Liver (tissue), 9 donors: ENCODE measurements around the gene ATL1. TPM values are rescaled to one million over a fixed set of nuclear protein-coding genes. Genes with fewer than 3 reads are reported as not detected.

ENCODE experiments used
- DNase-seq: peaks from one replicate; pipeline ENCODE4 v3.0.0-alpha.2; 2017; ENCODE audit warnings: low spot score
- H3K27ac ChIP-seq, 2 donors: one replicate each; pipeline ENCODE4 v1.7.0; 2013; ENCODE audit warnings: inconsistent platforms in 2 of 2, low read length in 2 of 2, control low read depth in 1 of 2, low read depth in 1 of 2, mild to moderate bottlenecking in 1 of 2
- H3K27me3 ChIP-seq, 4 donors: one replicate each; pipeline versions ENCODE4 v1.6.1 to v1.7.0; 2013; ENCODE audit warnings: low read length in 3 of 4, inconsistent platforms in 1 of 4, mild to moderate bottlenecking in 1 of 4, moderate library complexity in 1 of 4; ENCODE audit not compliant: control insufficient read depth in 4 of 4, insufficient read depth in 4 of 4
- H3K36me3 ChIP-seq, 4 donors: one replicate each; pipeline versions ENCODE4 v1.6.1 to v1.7.0; 2013; ENCODE audit warnings: low read length in 3 of 4, mild to moderate bottlenecking in 3 of 4, low read depth in 1 of 4, moderate library complexity in 1 of 4; ENCODE audit not compliant: control insufficient read depth in 4 of 4, insufficient read depth in 3 of 4
- H3K4me1 ChIP-seq, 4 donors: one replicate each; pipeline versions ENCODE4 v1.6.1 to v1.7.0; 2013; ENCODE audit warnings: low read length in 3 of 4, mild to moderate bottlenecking in 3 of 4, moderate library complexity in 1 of 4; ENCODE audit not compliant: control insufficient read depth in 4 of 4, insufficient read depth in 4 of 4
- H3K4me3 ChIP-seq, 3 donors: one replicate each; pipeline versions ENCODE4 v1.6.1 to v1.7.0; 2013; ENCODE audit warnings: low read length in 3 of 3, control low read depth in 1 of 3, low read depth in 1 of 3, mild to moderate bottlenecking in 1 of 3
- H3K9ac ChIP-seq, 2 donors: one replicate each; pipeline ENCODE4 v1.7.0; 2013; ENCODE audit warnings: low read length in 2 of 2, mild to moderate bottlenecking in 2 of 2, moderate library complexity in 2 of 2, control low read depth in 1 of 2, low read depth in 1 of 2
- H3K9me3 ChIP-seq, 4 donors: one replicate each; pipeline versions ENCODE4 v1.6.1 to v1.7.0; 2013; ENCODE audit warnings: low read length in 3 of 4; ENCODE audit not compliant: control insufficient read depth in 4 of 4
- EGR1 ChIP-seq, 2 donors: IDR thresholded peaks; 2 replicates each; pipeline ENCODE4 v1.6.1; 2016 to 2018; ENCODE audit warnings: antibody characterized with exemption in 2 of 2, low read depth in 2 of 2
- FOXA1 ChIP-seq: IDR thresholded peaks from 2 replicates; pipeline ENCODE4 v1.6.1; 2016; ENCODE audit warnings: antibody characterized with exemption
- GABPA ChIP-seq, 2 donors: IDR thresholded peaks in 1 of 2; conservative IDR thresholded peaks in 1 of 2; 2 replicates each; pipeline ENCODE4 v1.6.1; 2016; ENCODE audit warnings: antibody characterized with exemption in 2 of 2, mild to moderate bottlenecking in 1 of 2, moderate library complexity in 1 of 2
- HNF4A ChIP-seq, 2 donors: conservative IDR thresholded peaks; 2 replicates each; pipeline ENCODE4 v1.6.1; 2016; ENCODE audit warnings: antibody characterized with exemption in 2 of 2, mild to moderate bottlenecking in 2 of 2
- JUND ChIP-seq, 2 donors: IDR thresholded peaks; 2 replicates each; pipeline ENCODE4 v1.6.1; 2016; ENCODE audit warnings: antibody characterized with exemption in 2 of 2
- NR2F2 ChIP-seq: IDR thresholded peaks from 2 replicates; pipeline ENCODE4 v1.6.1; 2016; ENCODE audit warnings: antibody characterized with exemption
- RAD21 ChIP-seq, 2 donors: IDR thresholded peaks; 2 replicates each; pipeline ENCODE4 v1.6.1; 2016; ENCODE audit warnings: antibody characterized with exemption in 2 of 2, mild to moderate bottlenecking in 2 of 2
- SP1 ChIP-seq: IDR thresholded peaks from 2 replicates; pipeline ENCODE4 v1.6.1; 2018; ENCODE audit warnings: antibody characterized with exemption, mild to moderate bottlenecking
- TAF1 ChIP-seq: conservative IDR thresholded peaks from 2 replicates; pipeline ENCODE4 v1.6.1; 2016; ENCODE audit warnings: antibody characterized with exemption, mild to moderate bottlenecking
- YY1 ChIP-seq: IDR thresholded peaks from 2 replicates; pipeline ENCODE4 v1.6.1; 2016; ENCODE audit warnings: antibody characterized with exemption, mild to moderate bottlenecking
- WGBS: extraction: QIAGEN DNeasy Blood & Tissue Kit; methylation state at CpG from one replicate; pipeline ENCODE4 v1.1.7; 2013; 5-methylcytosine and 5-hydroxymethylcytosine counted together
- polyA plus RNA-seq, 2 donors: library from polyadenylated mRNA; stranded (reverse) in 1 of 2; unstranded in 1 of 2; fragments of 200-250 nt in 1 of 2; fragments of >200 nt in 1 of 2; fragmentation: Nextera tagmentation in 1 of 2; extraction: Ambion mirVana in 1 of 2; gene quantifications; one replicate each; pipeline versions ENCODE4 v1.2.1 to v1.2.3, GENCODE V29; 2013 to 2015
- total RNA-seq, 2 donors: library from RNA; depleted of rRNA; stranded (reverse); fragments of >200 nt; gene quantifications; one replicate each; pipeline ENCODE4 v1.2.3, GENCODE V29; 2014
- TF ChIP-seq, protein P1 (sequence below): IDR thresholded peaks from 2 replicates; pipeline ENCODE4 v1.6.1; 2016; ENCODE audit warnings: antibody characterized with exemption
- TF ChIP-seq, protein P2 (sequence below): IDR thresholded peaks from 2 replicates; pipeline ENCODE4 v1.6.1; 2016; ENCODE audit warnings: antibody characterized with exemption, mild to moderate bottlenecking
- TF ChIP-seq, protein P3 (sequence below): IDR thresholded peaks from 2 replicates; pipeline ENCODE4 v1.6.1; 2016; ENCODE audit warnings: antibody characterized with exemption
- TF ChIP-seq, protein P4 (sequence below): IDR thresholded peaks from 2 replicates; pipeline ENCODE4 v1.6.1; 2016; ENCODE audit warnings: antibody characterized with exemption
- donor health status: healthy.
- donor health status: healthy.
- donor health status: healthy.
- donor health status: healthy.
- donor health status: healthy.

The ATL1 gene
- total and polyA plus RNA-seq, 4 donors, result 0.17 to 0.79 (median 0.47) TPM

DNA sequence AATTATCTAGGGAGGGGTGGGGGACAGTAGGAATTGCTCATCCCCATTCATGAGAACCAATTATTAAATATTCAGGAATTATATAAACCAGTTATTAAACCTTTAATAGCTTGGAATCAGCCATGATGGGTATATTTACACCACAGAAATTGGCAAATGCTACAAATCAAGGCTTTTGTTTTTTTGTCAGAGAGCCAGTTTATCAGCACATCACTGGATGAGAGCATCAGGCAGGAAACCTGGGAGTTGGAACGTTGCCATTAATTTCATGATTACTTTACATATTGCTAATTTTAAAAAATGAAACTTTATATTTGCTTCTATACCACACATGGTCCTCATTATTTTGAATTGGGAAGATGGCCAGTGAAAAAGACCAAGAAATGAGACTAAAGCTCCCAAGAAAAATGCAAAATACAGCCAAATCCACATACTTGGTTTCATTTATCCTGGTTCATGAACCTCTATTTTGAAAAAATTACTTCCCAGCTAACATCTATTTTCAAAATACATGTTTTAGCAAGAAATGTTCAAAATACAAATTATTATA is 48.4 kb downstream of the ATL1 start:
- 57% methylated on average over 1 of the region's 1 CpG for WGBS
- Histone ChIP-seq H3K9me3 (no peaks in the 10 kb centered on the region), H3K27me3 (no peaks in the 10 kb centered on the region), H3K4me3 (no peak overlapping the region), H3K36me3 (no peaks in the 10 kb centered on the region), H3K4me1 (no peaks in the 10 kb centered on the region), H3K9ac (no peak overlapping the region), H3K27ac (no peak overlapping the region)
- TF ChIP-seq RAD21 (IDR thresholded peaks at IDR 0.05) (no peak), JUND (IDR thresholded peaks at IDR 0.05) (no peak), GABPA (IDR thresholded peaks at IDR 0.05 in 1 of 2, conservative IDR thresholded peaks at IDR 0.05 in 1 of 2) (no peak), NR2F2 (no peak), HNF4A (conservative IDR thresholded peaks at IDR 0.05) (no peak), FOXA1 (no peak), YY1 (no peak), TAF1 (no peak), EGR1 (IDR thresholded peaks at IDR 0.05; ENCODE audit: low read depth in 2 of 2) (no peak)
- TF ChIP-seq, protein P1, sequence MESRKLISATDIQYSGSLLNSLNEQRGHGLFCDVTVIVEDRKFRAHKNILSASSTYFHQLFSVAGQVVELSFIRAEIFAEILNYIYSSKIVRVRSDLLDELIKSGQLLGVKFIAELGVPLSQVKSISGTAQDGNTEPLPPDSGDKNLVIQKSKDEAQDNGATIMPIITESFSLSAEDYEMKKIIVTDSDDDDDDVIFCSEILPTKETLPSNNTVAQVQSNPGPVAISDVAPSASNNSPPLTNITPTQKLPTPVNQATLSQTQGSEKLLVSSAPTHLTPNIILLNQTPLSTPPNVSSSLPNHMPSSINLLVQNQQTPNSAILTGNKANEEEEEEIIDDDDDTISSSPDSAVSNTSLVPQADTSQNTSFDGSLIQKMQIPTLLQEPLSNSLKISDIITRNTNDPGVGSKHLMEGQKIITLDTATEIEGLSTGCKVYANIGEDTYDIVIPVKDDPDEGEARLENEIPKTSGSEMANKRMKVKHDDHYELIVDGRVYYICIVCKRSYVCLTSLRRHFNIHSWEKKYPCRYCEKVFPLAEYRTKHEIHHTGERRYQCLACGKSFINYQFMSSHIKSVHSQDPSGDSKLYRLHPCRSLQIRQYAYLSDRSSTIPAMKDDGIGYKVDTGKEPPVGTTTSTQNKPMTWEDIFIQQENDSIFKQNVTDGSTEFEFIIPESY, result no peak
- TF ChIP-seq, protein P2, sequence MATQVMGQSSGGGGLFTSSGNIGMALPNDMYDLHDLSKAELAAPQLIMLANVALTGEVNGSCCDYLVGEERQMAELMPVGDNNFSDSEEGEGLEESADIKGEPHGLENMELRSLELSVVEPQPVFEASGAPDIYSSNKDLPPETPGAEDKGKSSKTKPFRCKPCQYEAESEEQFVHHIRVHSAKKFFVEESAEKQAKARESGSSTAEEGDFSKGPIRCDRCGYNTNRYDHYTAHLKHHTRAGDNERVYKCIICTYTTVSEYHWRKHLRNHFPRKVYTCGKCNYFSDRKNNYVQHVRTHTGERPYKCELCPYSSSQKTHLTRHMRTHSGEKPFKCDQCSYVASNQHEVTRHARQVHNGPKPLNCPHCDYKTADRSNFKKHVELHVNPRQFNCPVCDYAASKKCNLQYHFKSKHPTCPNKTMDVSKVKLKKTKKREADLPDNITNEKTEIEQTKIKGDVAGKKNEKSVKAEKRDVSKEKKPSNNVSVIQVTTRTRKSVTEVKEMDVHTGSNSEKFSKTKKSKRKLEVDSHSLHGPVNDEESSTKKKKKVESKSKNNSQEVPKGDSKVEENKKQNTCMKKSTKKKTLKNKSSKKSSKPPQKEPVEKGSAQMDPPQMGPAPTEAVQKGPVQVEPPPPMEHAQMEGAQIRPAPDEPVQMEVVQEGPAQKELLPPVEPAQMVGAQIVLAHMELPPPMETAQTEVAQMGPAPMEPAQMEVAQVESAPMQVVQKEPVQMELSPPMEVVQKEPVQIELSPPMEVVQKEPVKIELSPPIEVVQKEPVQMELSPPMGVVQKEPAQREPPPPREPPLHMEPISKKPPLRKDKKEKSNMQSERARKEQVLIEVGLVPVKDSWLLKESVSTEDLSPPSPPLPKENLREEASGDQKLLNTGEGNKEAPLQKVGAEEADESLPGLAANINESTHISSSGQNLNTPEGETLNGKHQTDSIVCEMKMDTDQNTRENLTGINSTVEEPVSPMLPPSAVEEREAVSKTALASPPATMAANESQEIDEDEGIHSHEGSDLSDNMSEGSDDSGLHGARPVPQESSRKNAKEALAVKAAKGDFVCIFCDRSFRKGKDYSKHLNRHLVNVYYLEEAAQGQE, result no peak
- TF ChIP-seq, protein P3, sequence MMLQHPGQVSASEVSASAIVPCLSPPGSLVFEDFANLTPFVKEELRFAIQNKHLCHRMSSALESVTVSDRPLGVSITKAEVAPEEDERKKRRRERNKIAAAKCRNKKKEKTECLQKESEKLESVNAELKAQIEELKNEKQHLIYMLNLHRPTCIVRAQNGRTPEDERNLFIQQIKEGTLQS, result no peak
- TF ChIP-seq, protein P4, sequence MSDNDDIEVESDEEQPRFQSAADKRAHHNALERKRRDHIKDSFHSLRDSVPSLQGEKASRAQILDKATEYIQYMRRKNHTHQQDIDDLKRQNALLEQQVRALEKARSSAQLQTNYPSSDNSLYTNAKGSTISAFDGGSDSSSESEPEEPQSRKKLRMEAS, result no peak
- no peak for DNase-seq

DNA sequence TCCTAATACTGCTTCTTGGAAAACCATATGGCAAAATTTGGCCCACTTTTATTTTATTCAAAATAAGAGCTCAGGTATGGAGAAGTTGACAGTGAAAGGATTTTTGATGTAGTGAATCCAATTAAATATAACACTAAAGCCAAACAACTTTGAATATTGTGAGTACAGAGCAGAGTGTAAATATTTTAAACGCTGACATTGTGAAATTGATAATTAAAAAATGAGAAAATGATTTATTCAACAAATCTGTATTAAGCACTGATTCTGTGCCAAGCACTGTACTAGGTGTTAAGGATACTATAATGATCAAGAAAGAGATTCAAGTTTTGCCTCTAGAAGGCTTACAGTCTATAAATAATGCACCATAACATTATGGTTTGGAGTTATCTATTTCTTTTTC is 50.5 kb downstream of the ATL1 start:
- Histone ChIP-seq H3K36me3 (no peaks in the 10 kb centered on the region), H3K9ac (no peak overlapping the region), H3K27me3 (no peaks in the 10 kb centered on the region), H3K4me1 (no peaks in the 10 kb centered on the region), H3K4me3 (no peak overlapping the region), H3K9me3 (no peaks in the 10 kb centered on the region), H3K27ac (no peak overlapping the region)
- TF ChIP-seq NR2F2 (no peak), SP1 (no peak)
- DNase-seq, result no peak
- WGBS, result 81% methylated on average over 1 of the region's 1 CpG
